ENCODE results near the gene DHRS13.

The DHRS13 gene

DNA sequence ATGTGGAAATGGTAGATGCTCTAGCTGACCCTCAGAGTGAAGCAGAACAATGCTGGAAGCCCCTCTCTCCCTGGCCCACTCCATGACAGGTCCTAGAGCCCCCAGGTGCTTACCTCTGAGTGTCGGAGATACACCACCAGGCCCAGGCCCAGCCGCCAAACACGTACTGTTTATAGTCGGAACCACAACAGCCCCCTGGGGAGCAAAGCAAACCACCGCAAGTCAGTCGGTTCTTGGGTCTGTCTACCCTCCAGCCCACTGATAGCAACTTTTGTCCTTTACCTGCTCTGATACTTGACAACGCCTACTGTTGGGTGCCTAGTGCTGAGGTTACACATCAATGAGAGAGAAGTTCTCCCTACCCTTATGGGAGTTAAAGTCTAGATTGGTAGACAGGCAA, 14.0 kb downstream of the DHRS13 start:
- TF ChIP-seq, protein P1, sequence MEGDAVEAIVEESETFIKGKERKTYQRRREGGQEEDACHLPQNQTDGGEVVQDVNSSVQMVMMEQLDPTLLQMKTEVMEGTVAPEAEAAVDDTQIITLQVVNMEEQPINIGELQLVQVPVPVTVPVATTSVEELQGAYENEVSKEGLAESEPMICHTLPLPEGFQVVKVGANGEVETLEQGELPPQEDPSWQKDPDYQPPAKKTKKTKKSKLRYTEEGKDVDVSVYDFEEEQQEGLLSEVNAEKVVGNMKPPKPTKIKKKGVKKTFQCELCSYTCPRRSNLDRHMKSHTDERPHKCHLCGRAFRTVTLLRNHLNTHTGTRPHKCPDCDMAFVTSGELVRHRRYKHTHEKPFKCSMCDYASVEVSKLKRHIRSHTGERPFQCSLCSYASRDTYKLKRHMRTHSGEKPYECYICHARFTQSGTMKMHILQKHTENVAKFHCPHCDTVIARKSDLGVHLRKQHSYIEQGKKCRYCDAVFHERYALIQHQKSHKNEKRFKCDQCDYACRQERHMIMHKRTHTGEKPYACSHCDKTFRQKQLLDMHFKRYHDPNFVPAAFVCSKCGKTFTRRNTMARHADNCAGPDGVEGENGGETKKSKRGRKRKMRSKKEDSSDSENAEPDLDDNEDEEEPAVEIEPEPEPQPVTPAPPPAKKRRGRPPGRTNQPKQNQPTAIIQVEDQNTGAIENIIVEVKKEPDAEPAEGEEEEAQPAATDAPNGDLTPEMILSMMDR (conservative IDR thresholded peaks at IDR 0.05; ENCODE audit: low read depth, low read length) = no peak
- no peak for DNase-seq (ENCODE audit: low read depth)
- H3K4me3 ChIP-seq (ENCODE audit: low read length) = no peak overlapping the region

- H3K4me3 ChIP-seq (ENCODE audit: low read length) = no peak overlapping the region
- DNase-seq (ENCODE audit: low read depth) = no peak
- TF ChIP-seq, protein P1 (conservative IDR thresholded peaks at IDR 0.05; ENCODE audit: low read depth, low read length) = no peak
Measured at GRCh38 chr17:28887871-28888471, 14.9 kb downstream of the DHRS13 start.

GRCh38 chr17:28885951-28886350, 16.9 kb downstream of the DHRS13 start:
- TF ChIP-seq, protein P1 (conservative IDR thresholded peaks at IDR 0.05; ENCODE audit: low read depth, low read length) = no peak
- DNase-seq (ENCODE audit: low read depth) = no peak
- H3K4me3 ChIP-seq (ENCODE audit: low read length) = no peak overlapping the region

GRCh38 chr17:28885363-28885762, 17.5 kb downstream of the DHRS13 start:
- TF ChIP-seq, protein P1 (conservative IDR thresholded peaks at IDR 0.05; ENCODE audit: low read depth, low read length) = no peak
- no peak overlapping the region for H3K4me3 ChIP-seq (ENCODE audit: low read length)

DNA sequence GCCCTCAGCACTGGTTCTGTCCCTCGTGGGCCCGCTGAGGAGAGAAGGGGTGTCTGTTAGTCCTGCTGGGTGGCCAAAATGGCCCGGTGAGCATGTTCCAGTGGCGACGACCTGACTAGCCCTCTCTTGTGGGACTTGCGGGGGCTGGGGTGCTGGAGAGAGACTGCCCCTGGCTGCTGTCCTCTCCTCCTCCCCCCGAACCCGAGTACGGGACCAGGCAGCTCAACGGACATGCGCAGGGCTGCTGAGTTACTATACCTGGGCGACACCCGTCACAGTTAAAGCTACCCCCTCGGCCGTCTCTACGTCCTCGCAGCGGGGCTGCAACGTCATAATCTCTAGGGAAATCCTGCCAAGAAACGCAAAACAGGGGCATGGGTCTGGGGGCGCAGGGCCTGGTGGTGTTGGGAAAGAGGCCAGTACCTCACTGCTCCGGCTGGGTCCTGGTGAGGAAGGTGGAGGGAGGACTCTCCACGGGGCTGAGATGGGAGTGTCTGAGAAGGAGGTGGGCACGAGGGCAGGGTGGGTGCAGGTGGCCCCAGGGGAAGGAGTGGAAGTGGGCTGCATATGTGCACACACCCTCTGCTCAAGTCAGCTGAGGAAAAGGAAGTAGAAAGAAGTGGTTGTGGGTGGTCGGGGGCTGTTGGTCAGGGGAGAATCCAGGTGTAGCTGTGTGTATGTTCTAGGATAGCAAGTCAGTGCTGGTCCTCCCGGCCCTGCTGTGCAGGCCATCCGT, 18.7 kb downstream of the DHRS13 start:
- TF ChIP-seq, protein P1 (conservative IDR thresholded peaks at IDR 0.05; ENCODE audit: low read depth, low read length) = no peak
- DNase-seq (ENCODE audit: low read depth) = no peak

More at GRCh38 chr17:28885363-28885762, 17.5 kb downstream of the DHRS13 start:
- DNase-seq (ENCODE audit: low read depth) = no peak

DNA sequence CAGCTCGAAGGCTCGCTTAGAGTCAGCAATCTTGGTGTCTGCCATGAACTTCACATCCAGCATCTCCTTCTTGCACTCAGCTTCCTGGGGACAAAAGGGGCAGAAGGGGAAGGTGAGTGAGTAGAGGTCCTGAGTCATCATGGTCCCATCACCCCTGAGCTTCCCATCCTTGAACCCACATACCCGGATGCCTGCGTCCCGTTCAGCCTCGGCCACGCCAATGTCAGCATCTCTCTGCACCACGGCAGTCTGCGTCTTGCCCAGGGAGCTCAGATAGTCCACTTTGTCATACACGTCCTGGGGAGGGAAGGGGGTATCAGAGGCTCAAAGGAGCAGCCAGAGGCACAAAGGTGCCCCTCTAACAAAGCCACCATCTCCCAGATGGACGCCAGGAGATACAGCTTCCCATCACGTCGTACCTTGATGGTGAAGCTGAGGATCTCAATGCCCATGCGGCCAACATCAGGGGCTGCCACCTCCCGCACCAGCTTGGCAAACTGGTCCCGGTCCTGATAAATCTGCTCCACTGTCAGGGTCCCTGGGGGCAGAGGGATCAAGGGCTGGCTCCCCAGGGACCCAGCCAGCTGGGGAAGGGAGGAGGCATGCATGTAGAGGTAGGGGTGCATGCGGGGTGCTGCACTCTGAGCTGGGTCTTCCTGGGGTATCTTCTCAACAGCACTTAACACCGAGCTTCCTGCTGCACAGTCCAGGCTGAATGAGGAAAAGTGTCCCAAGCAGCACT, 20.6 kb downstream of the DHRS13 start:
- no peak overlapping the region for H3K4me3 ChIP-seq (ENCODE audit: low read length)
- TF ChIP-seq, protein P1 (conservative IDR thresholded peaks at IDR 0.05; ENCODE audit: low read depth, low read length) = no peak
- DNase-seq (ENCODE audit: low read depth) = no peak

More for the DNA sequence above, 18.7 kb downstream of the DHRS13 start:
- H3K4me3 ChIP-seq (ENCODE audit: low read length) = no peak overlapping the region

Measured in retinal pigment epithelial cell (primary cell).